Liver (tissue), 3 donors: ENCODE data around the gene LRRC40.

Experiments used
- TAF1 ChIP-seq: conservative IDR thresholded peaks from 2 replicates; pipeline ENCODE4 v1.6.1; 2016; ENCODE audit warnings: antibody characterized with exemption, mild to moderate bottlenecking
- YY1 ChIP-seq: IDR thresholded peaks from 2 replicates; pipeline ENCODE4 v1.6.1; 2016; ENCODE audit warnings: antibody characterized with exemption, mild to moderate bottlenecking
- ZBTB33 ChIP-seq: IDR thresholded peaks from 2 replicates; pipeline ENCODE4 v1.6.1; 2016; ENCODE audit warnings: antibody characterized with exemption
- TF ChIP-seq, protein P1 (sequence below): fragments of 150-350 bp; IDR thresholded peaks from 2 replicates; pipeline ENCODE4 v1.5.1; 2017; ENCODE audit warnings: improper control_type of control experiment, low read depth, low read length; ENCODE audit not compliant: missing input control
- donor health status: healthy.
- donor health status: healthy.

DNA sequence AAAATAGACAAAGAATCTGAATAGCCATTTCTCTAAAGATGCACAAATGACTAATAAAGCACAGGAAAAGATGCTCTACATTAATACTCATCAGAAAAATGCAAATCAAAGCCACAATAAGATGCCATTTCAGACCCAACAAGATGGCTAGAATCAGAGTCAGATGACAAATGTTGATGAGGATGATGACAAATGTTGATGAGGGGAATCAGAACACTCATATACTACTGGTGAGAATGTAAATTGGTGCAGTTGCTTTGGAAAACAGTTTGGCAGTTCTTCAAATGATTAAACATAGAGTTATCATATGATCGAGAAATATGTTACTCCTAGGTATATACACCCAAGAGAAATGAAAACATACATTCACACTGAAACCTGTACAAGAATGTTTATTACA, 33.9 kb downstream of the LRRC40 start:
- TF ChIP-seq, protein P1, sequence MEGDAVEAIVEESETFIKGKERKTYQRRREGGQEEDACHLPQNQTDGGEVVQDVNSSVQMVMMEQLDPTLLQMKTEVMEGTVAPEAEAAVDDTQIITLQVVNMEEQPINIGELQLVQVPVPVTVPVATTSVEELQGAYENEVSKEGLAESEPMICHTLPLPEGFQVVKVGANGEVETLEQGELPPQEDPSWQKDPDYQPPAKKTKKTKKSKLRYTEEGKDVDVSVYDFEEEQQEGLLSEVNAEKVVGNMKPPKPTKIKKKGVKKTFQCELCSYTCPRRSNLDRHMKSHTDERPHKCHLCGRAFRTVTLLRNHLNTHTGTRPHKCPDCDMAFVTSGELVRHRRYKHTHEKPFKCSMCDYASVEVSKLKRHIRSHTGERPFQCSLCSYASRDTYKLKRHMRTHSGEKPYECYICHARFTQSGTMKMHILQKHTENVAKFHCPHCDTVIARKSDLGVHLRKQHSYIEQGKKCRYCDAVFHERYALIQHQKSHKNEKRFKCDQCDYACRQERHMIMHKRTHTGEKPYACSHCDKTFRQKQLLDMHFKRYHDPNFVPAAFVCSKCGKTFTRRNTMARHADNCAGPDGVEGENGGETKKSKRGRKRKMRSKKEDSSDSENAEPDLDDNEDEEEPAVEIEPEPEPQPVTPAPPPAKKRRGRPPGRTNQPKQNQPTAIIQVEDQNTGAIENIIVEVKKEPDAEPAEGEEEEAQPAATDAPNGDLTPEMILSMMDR = no peak
- no peak for TF ChIP-seq TAF1
- no peak for TF ChIP-seq YY1
- TF ChIP-seq ZBTB33 = no peak
